Femur (tissue), 1 donor: ENCODE results near the gene PMF1.

ENCODE experiments used
- DNase-seq: peaks from one replicate; pipeline ENCODE4 v3.0.0-alpha.2; 2017

Gene PMF1

GRCh38 chr1:156241311-156241811 is 28.6 kb downstream of the PMF1 start:
- DNase-seq, result peak; percentile 65

GRCh38 chr1:156241926-156242325 is 29.1 kb downstream of the PMF1 start, which contains the start of gene BGLAP:
Gene BGLAP (plus strand): TSS chr1:156242184. CDS start chr1:156242232, 48 bp downstream.
- no peak for DNase-seq

- no peak for DNase-seq
These were observed 29.9 kb downstream of the PMF1 start for GRCh38 chr1:156242738-156243137.

- no peak for DNase-seq
These were observed 31.3 kb downstream of the PMF1 start for GRCh38 chr1:156244126-156244525.

GRCh38 chr1:156244712-156245111 is 31.9 kb downstream of the PMF1 start:
- DNase-seq, result no peak

- no peak for DNase-seq
These were observed 32.8 kb downstream of the PMF1 start for GRCh38 chr1:156245451-156246232.

- no peak for DNase-seq
These were observed 33.5 kb downstream of the PMF1 start for GRCh38 chr1:156246241-156246780.

- DNase-seq, result no peak
These were observed 34.1 kb downstream of the PMF1 start for GRCh38 chr1:156246781-156247459.

- DNase-seq, result no peak
These were observed 34.9 kb downstream of the PMF1 start, which contains the start of gene PAQR6 for GRCh38 chr1:156247460-156248322. Gene PAQR6 (minus strand): TSS chr1:156248056. CDS start chr1:156246731, 1,325 bp downstream.

- DNase-seq, result no peak
These were observed 35.5 kb downstream of the PMF1 start for GRCh38 chr1:156248323-156248683.

- DNase-seq, result no peak
These were observed 36.8 kb downstream of the PMF1 start for GRCh38 chr1:156249593-156249992.

GRCh38 chr1:156251527-156251926 is 38.7 kb downstream of the PMF1 start:
- no peak for DNase-seq

- no peak for DNase-seq
These were observed 40.8 kb downstream of the PMF1 start for GRCh38 chr1:156253634-156254033.

GRCh38 chr1:156257711-156258110 is 44.9 kb downstream of the PMF1 start:
- DNase-seq, result no peak

GRCh38 chr1:156258859-156259258 is 46.1 kb downstream of the PMF1 start:
- no peak for DNase-seq

GRCh38 chr1:156259805-156260204 is 47.0 kb downstream of the PMF1 start:
- DNase-seq, result no peak

- DNase-seq, result no peak
These were observed 48.1 kb downstream of the PMF1 start for GRCh38 chr1:156260896-156261295.

GRCh38 chr1:156262461-156263287 is 49.9 kb downstream of the PMF1 start:
- DNase-seq, result no peak

- DNase-seq, result no peak
These were observed 50.5 kb downstream of the PMF1 start for GRCh38 chr1:156263288-156263655.

GRCh38 chr1:156266051-156266450 is 53.2 kb downstream of the PMF1 start:
- DNase-seq, result no peak

GRCh38 chr1:156268336-156268735 is 55.5 kb downstream of the PMF1 start:
- no peak for DNase-seq

- no peak for DNase-seq
These were observed 57.5 kb downstream of the PMF1 start for GRCh38 chr1:156270314-156270713.
